Left hindlimb (tissue), 1 donor: Measurements from ENCODE around the gene ANKH.

Source experiments
- DNase-seq: peaks from one replicate; pipeline ENCODE4 v3.0.0-alpha.2; 2018

The ANKH gene

DNA sequence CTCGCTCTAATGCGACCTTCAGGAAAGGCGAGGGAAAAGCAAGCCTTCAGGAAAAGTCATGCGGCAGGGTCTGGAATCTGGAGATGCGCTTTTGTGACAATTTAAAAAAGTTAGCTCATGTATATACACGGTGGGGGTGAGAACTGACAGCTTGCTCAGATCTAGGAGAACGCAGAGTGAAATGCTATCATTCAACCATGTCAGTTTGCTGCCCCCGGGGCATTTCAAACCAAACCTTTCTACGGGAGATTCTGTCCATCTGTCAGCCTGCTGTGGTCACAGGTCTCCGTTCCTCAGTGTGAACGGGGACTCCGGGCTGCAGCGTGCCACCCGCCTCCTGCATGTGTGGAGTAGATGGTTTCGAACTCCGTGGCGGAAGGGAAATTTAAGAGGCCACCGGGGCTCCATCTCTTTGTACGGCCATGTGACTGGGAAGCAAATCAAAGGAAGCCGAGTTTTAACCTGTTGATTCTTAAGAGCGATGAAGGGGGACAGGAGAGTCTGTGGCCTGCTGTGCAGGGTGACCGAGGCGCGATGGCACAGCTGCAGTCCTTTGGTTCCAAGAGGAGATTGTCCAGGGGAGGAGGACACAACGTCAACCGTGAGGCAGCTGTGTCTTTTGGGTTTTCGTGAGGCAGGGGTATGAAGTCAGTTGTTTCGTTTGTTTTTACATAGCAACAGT, 161.1 kb downstream of the ANKH start:
- DNase-seq: no peak

DNA sequence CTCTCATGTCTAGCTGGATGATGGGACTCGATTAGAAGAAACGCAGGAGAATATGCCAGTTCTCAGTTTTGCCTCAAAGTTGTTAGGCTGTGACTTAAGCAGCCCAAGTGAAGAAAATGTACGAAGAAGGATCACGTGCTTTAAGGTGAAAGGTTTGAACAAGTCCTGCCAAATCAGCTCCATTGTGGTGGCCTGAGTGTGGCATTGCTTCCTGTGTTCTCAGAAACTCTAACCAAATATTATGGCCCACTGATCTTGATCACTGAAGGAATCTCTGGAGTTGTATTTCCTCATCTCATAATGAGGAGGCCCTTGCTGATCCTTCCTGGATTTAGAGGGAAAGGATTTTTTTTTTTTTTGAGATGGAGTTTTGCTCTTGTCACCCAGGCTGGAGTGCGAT, 163.0 kb downstream of the ANKH start:
- DNase-seq: no peak

DNA sequence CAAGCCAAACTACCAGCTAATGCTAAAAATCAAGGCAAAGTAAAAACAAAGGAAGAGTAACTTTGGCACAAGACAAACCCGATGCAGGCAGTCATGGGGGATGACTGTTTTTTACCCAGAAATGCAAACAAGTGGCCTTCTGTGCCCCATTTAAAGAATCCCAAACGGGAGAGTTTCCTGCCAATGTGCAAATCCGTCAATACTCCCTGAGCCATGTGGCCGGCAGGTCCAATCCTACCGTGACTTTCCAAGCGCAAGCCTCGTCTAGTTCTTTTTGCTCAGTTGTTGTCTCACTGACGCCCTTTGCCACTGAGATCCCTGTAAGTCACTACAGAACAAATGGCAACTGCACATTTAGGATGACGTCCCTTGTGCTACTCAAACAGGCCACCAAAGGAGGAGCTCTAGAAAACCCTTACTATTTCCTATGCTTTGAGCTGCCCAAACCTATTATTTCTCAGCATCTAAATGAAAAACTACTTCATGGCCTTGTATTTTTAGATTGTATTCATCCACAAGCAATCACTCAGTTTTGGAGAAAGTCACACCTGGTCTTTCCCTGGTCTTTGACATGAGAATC, 163.7 kb downstream of the ANKH start:
- no peak for DNase-seq

DNA sequence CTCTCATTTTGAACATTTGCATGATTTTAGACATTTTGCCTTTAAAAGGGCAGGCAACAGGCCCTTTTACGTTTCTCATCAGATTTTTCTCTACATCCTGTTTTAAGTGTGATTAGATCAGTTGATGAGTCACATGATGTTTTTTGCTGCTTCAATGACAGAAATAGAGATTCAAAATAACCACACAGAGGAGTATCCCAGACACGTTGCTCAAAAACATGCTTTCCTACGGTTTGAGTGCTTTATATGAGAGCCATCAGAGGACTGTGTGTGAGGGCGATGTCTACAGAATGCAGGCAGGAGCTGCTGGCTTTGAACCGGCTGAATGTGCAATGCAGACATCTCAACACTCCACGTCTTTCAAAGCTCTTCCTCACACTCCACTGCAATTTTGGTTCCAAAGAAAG, 165.0 kb downstream of the ANKH start:
- no peak for DNase-seq

DNA sequence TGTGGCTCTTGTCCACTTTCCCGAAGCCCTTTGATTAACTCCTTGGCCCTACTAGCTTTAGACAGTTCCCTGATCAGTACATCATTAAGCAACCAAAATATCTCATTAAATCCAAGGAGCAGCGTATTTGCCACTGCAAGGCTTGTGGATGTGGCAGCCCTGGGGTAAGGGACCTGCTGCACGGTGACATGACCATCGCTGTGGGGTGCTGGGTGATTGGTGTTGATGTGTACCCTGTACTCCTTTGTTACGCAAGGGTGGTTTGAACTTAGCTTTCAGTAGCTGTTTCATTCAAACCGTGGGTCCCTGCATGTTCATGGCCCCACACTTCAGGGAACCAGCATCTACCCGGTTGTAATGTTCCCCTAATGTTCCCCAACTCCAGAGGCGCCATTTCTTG, 166.0 kb downstream of the ANKH start:
- DNase-seq: no peak

DNA sequence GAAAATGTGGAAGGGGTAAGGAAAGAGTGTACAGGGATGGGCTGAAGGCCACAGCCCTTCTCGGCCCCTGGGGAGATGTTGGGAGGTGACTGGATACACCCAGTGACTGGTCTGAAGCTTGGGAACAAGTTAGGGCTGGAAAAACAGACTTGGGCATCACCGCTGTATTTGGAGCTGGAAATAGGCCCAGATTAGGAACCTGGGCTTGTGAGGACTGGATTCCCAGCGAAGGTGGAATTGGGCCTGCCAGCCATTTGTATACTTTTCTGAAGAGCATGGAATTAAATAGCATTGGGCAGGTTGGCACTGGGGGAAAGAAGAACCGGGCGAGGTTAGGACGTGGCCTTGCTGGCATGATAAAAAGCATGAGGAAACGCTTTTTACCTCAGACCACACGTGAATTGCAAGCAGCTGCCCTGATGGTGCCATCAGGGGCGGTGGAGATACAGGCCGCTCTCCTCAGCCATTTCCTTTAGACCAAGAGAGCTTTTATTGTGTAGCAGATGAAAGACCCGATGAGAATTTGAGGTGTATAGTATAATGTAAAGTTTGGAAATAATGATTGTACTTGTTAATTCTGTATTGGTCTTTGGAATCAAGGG, 169.2 kb downstream of the ANKH start:
- DNase-seq: no peak

DNA sequence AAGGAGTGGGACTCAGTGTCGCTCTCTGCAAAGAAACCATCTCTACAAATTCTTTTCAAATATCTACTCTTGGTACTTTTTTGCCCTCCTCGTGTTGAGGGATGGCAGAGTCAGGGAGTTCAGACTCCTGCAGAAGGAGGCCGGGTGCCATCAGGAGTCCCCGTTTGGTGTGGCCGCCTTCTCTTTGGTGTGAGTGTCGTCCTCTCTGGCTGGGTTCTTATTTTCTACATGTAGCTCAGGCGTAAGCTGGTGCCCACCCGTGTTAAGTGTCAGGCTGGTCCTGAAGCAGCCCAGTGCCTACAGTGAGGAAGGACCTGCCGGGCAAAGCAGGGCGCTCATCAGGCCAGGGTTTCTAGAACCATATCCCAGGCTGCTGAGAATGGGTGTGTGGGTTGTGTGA, 170.0 kb downstream of the ANKH start:
- DNase-seq: no peak

DNA sequence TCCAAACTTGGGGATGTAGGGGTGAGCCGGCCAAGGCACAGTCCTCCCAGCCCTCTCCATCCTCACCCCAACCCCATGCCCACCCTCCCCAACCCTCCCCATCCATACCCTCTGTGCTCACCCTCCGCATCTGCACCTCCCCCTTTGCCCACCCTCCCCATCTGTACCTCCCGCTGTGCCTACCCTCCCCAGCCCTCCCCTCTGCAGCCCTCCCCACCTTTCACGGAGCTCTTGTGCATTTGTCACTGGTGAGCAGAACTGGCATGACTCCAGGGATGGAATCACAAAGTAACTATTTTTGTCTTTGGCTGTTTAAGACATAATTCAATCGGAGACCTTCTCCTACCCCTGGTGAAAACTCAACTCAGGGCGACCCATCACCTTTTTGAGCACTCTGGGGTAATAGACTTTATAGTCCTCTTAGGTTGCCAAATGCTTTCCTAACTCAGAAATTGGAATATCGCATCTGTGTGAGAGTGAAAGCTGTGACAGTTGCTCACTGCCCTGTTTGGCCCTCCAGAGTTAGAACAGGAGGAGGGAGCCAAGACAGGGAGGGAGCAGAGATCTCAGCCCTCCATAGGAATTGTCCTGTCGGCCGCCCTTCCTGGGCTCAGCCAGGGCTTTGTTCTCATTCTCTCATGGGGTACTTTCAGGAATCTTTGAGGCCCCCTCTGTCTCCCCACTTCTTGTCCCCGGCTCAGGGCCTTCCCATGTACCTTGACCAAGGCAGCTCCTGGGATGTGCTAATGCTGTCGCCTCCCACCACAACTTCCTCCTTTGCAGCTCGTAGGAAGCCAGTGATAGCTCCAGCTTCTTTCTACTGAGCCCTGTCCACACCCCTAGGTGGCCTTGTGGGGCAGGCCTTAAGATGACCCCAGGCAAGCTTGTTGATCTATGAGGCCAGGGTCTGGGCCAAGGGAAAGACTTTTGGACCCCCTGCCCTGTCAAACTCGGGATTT, 170.8 kb downstream of the ANKH start:
- no peak for DNase-seq

DNA sequence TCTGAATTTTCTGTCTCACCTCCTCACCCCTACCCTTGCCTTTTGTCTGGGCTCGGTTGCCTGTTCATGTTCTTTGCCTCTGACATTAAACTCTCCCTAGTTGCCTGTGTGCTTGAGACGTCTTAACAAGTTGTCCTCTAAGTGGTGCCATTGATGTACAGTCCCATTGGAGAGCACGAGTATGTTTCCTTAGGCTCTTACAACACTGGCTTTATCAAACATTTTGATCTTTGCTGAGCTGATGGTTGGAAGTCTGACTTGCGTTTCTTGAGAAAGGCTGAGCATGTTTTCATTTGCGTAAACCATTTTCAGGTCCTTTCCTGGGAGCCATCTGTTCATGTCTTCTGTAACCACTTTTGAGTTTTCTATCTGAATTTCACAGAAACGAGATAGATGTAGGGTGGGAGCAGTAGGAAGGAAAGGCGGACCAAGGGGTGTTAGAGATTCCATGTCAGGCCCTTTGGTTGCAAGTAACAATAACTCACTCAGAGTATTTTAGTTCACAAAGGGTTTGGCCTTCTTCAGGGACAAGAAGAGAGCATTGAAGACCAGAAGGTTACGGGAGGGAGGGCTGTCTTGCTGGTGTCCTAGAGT, 171.7 kb downstream of the ANKH start:
- no peak for DNase-seq

DNA sequence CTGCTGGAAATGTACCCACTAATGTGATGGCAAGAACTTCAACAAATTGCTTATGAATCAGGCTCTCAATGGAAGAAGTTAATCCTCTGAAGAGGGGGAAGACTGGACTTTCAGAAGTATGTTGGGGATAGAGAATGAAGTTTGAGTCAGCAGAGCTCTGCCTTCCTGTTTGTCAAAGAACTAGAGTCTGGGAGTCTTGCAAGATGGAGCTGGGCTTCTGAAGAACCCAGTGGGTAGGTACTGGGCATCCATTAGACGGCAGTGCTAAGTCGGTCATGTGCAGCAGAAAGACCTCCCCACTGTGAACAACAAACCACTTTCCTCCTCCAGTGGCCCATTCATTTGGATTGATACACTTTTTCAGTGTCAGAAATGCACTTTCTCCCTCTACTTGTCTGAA, 172.4 kb downstream of the ANKH start:
- DNase-seq: no peak

DNA sequence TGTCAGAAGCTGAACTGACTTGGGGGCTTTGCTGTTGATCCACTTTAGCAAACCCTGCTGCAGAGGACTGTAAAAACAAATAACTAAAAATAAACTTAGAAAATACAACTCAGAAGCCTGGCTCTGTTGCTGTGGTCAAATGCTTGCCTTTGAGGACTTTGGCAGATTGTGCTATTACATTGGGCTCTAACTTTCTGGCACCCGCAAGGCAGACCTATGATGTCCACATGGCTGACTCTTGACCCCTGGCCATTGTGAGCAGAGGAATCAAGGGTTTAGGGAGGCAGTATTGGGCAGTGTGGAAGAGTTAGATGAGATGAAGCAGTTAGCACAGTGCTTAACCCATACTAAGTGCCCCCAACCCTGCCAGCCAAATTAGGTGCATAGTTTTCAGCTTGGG, 173.1 kb downstream of the ANKH start:
- DNase-seq: no peak

DNA sequence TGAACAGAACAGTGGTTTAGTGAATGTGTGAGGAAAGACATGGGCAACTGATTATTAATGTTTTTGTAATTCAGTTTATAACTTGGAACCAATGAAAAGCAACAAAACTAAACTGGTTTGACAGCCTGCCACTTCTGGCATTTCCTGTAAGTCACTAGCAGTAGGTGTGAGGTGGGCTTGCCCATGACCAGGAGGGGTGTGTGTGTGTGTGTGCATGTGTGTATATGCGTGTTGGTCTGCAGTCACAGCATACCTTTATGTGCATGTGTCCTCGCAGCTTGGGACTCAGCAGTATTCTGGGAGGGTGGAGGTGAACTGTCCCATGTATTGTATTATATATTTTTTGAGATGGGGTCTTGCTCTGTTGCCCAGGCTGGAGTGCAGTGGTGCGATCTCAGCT, 174.7 kb downstream of the ANKH start:
- DNase-seq: no peak

DNA sequence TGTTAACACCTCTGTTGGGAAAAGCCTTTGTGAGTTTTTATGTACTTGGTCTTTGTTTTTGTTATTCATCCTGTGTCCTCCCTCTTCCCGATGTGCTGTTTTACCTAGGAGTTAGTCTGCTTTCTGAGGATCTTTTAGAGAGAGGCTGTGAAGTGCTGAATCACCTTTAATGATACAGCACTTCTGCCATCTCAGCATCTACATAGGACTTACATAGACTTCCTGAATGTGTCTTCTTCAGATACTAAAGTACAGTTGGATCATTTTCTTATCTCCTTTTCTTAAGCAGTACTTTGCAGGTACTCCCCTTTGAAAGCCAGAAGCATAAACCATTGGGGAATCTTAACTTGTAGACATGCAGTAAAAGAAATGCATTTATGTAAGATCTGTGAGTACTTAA, 175.5 kb downstream of the ANKH start:
- DNase-seq: no peak

DNA sequence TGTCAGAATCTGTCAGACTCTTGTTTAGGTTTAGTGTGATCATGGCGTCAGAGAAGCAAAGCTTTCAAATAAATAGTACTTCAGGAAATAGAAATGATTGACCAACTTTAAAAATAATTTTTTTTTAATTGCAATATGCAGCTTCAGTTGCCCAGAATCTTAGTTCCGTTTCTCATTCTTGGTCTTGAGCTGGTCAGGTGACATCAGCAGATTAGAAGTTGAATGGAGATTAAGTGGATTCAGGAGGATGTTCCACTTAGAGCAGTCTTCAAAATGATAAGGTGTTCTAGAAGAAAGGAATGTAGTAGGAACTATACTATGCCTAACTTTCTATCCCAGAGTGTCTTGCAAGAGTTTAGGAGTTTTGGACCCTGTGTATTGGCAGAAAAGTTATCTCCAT, 176.4 kb downstream of the ANKH start:
- no peak for DNase-seq

DNA sequence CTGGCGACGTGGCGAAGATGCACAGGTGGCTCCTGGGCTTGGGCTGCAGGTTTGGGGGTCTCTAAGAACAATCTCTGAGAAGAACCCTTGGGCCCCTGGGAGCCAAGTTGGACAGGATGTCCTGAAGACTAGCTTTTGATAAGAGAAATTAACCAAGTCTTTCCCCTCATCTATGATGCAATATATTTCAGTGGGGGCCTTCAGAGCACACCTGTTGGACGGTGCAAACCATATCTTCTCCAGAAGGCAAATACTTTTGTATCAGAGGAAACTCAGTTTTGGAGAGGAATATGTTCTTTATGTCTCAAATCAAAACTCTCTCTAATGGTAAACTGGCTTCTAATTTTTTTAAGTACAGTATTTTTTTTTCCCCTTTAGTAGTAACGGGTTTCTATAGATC, 178.5 kb downstream of the ANKH start:
- no peak for DNase-seq

DNA sequence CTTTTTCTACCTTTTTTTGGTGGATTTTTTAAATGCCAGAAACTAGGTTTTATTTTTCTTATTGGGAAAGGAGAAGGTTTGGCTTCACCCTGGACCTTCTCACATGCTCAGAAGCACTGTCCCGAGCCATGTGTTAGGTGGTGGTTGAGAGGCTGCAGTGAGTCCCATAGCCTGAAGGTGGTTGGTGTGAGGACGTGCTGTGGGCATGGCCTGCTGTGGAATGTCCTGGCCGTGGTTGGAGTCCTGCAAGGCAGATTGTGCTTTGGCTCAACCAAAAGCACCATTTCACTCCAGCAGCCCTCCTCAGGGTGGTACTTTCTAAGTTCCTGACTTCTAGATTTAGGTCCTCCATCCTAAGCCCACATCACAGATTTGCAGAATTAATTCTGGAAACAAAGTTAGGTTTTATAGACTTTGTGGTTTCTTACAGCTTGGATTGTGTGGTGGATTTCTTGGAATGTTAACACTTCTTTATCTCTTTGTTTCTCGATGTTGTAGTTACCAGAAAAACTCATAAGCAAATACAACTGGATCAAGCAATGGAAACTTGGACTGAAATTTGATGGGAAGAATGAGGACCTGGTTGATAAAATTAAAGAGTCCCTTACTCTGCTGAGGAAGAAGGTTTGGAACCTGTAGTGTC, 184.4 kb downstream of the ANKH start:
- no peak for DNase-seq

DNA sequence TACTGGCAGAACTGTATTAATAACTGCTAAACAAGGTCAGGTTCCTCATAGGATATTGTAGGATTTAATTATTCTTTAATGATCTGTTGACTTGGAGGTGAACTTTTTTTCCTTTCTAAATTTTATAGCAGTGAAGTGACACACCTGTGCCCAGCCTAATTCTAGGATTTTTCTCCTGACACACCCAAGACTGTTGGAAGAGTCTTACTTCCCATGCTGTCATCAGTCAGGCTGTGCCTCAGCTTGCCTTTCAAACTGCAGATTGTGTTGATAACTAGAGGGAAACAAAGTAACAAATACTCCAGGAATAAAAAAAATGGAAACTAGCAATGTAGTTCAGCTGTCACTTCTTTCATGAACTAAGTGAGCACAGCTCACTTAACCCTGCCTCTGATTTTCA, 185.1 kb downstream of the ANKH start:
- no peak for DNase-seq

DNA sequence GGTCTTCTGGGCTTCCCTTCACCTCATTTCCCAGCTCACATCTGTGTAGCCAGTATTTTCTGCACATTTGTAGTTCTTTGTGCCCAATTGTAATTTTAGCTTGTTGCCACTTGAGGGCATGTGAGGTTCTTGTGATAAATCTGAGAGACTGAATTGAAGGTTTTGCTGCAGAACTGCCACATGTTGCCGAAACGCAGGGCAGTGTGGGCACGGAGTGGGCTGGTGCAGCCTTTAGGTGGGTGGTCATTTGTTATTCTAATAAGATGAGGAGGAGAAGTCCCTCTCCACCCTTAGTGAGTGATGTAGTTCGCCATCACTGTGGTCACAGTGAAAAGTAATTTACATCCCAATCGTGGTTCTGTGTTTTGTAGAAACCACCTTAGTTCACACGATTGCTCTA, 185.8 kb downstream of the ANKH start:
- DNase-seq: no peak

DNA sequence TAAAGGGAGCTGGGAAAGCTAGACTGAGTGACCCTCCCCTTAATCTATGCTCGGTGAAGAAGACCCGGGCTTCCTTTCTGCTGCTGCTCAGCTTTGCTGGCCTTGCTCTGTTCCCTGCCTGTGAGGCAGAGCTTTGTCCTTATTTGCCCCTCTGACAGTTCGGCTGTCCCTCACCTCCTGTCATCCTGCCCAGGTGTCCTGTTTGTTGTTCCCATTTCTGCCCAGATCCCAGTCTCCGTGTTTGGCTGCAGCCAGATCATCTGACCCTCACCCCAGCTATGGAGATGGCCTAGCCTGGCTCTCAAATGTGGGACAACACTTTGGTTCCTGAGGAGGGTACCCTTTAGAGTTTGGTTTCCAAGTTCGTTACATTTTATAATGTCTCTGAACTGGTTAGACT, 186.8 kb downstream of the ANKH start:
- DNase-seq: no peak

DNA sequence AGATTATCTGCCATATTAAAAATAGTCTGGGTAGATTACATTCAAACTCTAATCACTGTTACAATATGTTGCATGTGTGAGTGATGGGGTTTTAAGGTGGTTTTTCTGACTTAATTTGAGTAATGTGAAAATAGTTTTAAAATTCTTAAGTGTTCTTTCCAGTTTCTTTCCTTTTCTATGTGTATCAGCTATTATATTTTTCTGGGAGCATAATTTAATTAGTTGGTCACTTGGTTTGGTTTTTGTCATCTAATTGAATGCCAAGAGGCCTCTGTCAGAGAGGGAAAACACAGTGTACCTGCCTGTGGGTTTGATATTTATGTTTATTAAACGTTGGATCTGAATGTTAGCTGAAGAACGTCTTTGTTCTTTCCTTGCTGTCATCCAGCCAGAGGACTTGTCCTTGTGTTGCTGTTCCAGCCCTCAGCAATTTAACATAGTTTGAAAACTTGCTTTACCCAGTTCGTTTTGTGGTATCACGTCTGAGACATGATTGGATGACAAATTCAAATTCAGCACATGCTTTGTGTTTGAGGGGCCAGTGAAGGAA, 187.6 kb downstream of the ANKH start:
- DNase-seq: no peak

DNA sequence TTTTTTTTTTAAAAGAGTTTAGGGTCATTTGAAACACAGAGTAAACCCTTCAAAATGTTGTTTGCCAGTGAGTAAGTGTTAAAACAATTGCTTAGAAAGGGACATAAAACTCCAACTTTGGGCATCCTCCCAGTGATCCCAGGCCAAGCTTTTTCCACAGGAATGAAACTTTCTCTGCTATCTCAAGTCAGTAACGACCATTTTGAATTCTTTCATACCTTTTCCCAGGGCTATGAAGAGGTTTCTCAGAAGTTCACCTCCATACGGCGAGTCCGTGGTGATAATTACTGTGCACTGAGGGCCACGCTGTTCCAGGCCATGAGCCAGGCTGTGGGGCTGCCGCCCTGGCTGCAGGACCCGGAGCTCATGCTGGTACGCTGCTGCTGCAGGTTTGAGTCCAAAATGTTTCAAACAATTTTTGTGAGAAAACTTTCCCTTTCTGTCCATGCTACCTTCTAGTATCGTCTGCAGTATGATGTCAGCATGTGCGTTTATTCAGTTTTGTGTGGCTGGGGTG, 190.3 kb downstream of the ANKH start:
- DNase-seq: no peak

DNA sequence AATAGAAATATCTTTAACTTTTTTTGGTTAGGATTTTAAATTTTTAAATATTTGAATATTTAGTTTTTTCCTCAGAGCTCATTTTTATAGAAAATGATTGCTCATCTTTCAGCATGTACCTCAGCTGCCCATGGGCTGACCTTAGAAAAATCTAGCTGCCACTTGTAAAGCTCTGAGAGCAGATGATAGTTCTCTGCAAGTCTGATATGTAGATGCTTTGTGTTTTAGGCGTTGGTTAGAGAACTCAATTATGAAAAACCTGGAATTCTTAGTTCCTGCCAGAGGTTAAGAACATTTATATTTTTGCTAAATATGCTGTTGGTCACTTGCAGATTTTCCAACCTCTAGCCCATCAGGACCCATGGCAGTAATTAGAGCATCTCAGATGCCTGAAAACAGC, 192.0 kb downstream of the ANKH start:
- DNase-seq: no peak
